Gastroesophageal sphincter (tissue), 4 donors: ENCODE measurements around the gene ITGBL1. TPM values are rescaled to one million over a fixed set of nuclear protein-coding genes. Genes with fewer than 3 reads are reported as not detected.

ENCODE experiments used
- ATAC-seq: fragments of 150-250 bp; one replicate; pipeline ENCODE4 v1.9.1; 2016; ENCODE audit warnings: mild to moderate bottlenecking, moderate library complexity
- H3K27ac ChIP-seq, 4 donors: fragments of 200-600 bp; sonication (generic) in 3 of 4; 1 replicate in 3 of 4; 2 replicates in 1 of 4; pipeline ENCODE4 v1.5.1; 2016 to 2019
- H3K27me3 ChIP-seq: fragments of 200-600 bp; sonication (generic); one replicate; pipeline ENCODE4 v1.5.1; 2019
- H3K36me3 ChIP-seq, 2 donors: fragments of 200-600 bp; sonication (generic); one replicate each; pipeline ENCODE4 v1.5.1; 2019; ENCODE audit warnings: control low read depth in 1 of 2
- H3K4me1 ChIP-seq, 3 donors: fragments of 200-600 bp; sonication (generic); 1 replicate in 2 of 3; 2 replicates in 1 of 3; pipeline ENCODE4 v1.5.1; 2016 to 2019; ENCODE audit warnings: control low read depth in 2 of 3
- H3K4me3 ChIP-seq, 2 donors: fragments of 200-600 bp; sonication (generic); one replicate each; pipeline ENCODE4 v1.5.1; 2019; ENCODE audit warnings: mild to moderate bottlenecking in 1 of 2, moderate library complexity in 1 of 2
- H3K9me3 ChIP-seq, 3 donors: fragments of 200-600 bp; sonication (generic); one replicate each; pipeline ENCODE4 v1.5.1; 2017 to 2019; ENCODE audit warnings: control low read depth in 2 of 3
- EP300 ChIP-seq: sonication (generic); formaldehyde crosslinking; IDR thresholded peaks from one replicate; pipeline ENCODE4 v1.6.1; 2017; ENCODE audit warnings: antibody characterized with exemption, mild to moderate bottlenecking
- POLR2A ChIP-seq, 2 donors: fragments of 450-650 bp; IDR thresholded peaks; one replicate each; pipeline ENCODE4 v1.6.1; 2017; ENCODE audit warnings: antibody characterized with exemption in 2 of 2, mild to moderate bottlenecking in 2 of 2, moderate library complexity in 1 of 2
- POLR2AphosphoS5 ChIP-seq: sonication (generic); formaldehyde crosslinking; IDR thresholded peaks from one replicate; pipeline ENCODE4 v1.6.1; 2017; ENCODE audit warnings: antibody characterized with exemption
- WGBS, 2 donors: methylation state at CpG; one replicate each; pipeline ENCODE4 v1.1.5; 2018; ENCODE audit warnings: low coverage in 1 of 2; 5-methylcytosine and 5-hydroxymethylcytosine counted together
- total RNA-seq, 4 donors: library from RNA; depleted of rRNA; stranded (reverse); fragments of >200 nt; gene quantifications; one replicate each; pipeline ENCODE4 v1.1.0, GENCODE V29; 2016
- TF ChIP-seq, protein P1 (sequence below), 4 experiments: fragments of 200-600 bp in 2 of 4; fragments of 450-650 bp in 2 of 4; sonication (generic) in 1 of 4; IDR thresholded peaks; one replicate each; pipeline ENCODE4 v1.5.1; 2017 to 2019; ENCODE audit warnings: antibody characterized with exemption in 4 of 4, mild to moderate bottlenecking in 2 of 4, moderate library complexity in 2 of 4

ITGBL1 gene
- total RNA-seq, 4 donors from 2014 or later, result 8.6 to 28.0 (median 12.8) TPM

DNA sequence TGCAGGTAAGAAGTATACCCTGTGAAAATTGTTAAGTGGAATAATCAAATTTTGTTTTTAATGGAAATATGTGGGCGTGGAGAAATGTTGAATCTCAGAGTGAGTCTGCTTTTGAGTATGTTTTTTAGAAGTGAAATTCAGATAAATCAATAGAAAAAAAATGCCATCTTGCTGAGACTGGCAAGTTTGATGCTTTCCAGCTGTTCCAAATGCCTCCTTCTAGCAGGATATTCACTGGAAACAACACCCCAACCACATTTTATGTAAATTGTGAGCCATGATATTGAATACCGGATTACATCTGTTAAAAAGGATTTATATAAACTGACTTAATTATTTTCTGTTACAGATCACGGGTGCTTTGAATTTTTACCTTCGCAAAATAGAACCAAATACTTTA is 115.4 kb downstream of the ITGBL1 start:
- Histone ChIP-seq H3K27me3 (no peaks in the 10 kb centered on the region), H3K4me1 (no peaks in the 10 kb centered on the region), H3K4me3 (no peak overlapping the region), H3K36me3 (no peaks in the 10 kb centered on the region), H3K9me3 (no peaks in the 10 kb centered on the region), H3K27ac (no peak overlapping the region)
- WGBS, 2 donors, result 58 to 64% methylated on average over 4 of the region's 4 CpGs
- ATAC-seq, result no peak
- TF ChIP-seq EP300 (no peak), POLR2AphosphoS5 (no peak), POLR2A (IDR thresholded peaks at IDR 0.05) (no peak)
- TF ChIP-seq, protein P1, sequence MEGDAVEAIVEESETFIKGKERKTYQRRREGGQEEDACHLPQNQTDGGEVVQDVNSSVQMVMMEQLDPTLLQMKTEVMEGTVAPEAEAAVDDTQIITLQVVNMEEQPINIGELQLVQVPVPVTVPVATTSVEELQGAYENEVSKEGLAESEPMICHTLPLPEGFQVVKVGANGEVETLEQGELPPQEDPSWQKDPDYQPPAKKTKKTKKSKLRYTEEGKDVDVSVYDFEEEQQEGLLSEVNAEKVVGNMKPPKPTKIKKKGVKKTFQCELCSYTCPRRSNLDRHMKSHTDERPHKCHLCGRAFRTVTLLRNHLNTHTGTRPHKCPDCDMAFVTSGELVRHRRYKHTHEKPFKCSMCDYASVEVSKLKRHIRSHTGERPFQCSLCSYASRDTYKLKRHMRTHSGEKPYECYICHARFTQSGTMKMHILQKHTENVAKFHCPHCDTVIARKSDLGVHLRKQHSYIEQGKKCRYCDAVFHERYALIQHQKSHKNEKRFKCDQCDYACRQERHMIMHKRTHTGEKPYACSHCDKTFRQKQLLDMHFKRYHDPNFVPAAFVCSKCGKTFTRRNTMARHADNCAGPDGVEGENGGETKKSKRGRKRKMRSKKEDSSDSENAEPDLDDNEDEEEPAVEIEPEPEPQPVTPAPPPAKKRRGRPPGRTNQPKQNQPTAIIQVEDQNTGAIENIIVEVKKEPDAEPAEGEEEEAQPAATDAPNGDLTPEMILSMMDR (IDR thresholded peaks at IDR 0.05), result no peak

DNA sequence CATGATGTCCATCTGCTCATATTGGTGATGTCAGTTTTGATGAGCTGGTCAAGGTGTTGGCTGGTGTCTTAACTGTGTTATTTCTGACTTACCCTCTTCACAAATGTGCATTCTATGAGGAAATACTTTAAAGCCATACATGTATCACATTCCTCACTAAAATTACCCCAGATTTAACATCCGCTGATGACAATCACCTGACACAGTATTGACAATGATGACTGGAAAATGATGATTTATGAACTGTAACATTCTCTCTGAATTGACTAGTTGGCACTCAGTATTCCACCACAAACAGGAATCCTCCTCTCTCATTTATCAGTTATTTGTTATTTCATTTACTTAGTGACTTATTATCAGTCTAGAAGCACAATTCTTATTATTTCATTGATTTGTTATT is 117.3 kb downstream of the ITGBL1 start:
- H3K27me3 ChIP-seq, result no peaks in the 10 kb centered on the region
- no peaks in the 10 kb centered on the region for H3K9me3 ChIP-seq
- no peak for TF ChIP-seq POLR2A (IDR thresholded peaks at IDR 0.05)
- no peaks in the 10 kb centered on the region for H3K36me3 ChIP-seq
- H3K4me1 ChIP-seq, result no peaks in the 10 kb centered on the region
- ATAC-seq, result no peak
- 87 to 90% methylated on average over 1 of the region's 1 CpG for WGBS, 2 donors
- no peak overlapping the region for H3K27ac ChIP-seq
- no peak overlapping the region for H3K4me3 ChIP-seq

DNA sequence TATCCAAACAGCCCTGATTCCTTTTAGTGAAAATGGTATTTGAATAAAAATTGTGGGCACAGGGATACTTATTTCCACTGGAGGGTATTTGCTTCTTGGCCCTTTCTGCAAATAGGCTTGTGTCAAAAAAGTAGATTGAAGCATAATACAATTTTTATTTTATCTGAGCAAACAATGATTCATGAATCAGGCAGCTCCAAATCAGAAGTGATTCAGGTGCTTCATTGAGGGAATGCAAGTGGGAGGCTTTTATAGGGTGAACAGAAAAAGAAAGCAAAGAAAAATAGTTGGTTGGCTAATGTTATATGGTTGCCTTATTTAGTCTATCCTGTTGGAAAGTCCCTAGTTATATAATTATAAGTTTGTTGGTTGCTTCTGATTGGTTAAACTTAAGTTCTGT is 117.9 kb downstream of the ITGBL1 start:
- Histone ChIP-seq H3K4me1 (no peaks in the 10 kb centered on the region), H3K27ac (no peak overlapping the region), H3K9me3 (no peaks in the 10 kb centered on the region), H3K27me3 (no peaks in the 10 kb centered on the region), H3K36me3 (no peaks in the 10 kb centered on the region), H3K4me3 (no peak overlapping the region)
- ATAC-seq, result no peak
- TF ChIP-seq POLR2A (IDR thresholded peaks at IDR 0.05) (no peak), EP300 (no peak), POLR2AphosphoS5 (no peak)
- TF ChIP-seq, protein P1 (IDR thresholded peaks at IDR 0.05), result no peak

DNA sequence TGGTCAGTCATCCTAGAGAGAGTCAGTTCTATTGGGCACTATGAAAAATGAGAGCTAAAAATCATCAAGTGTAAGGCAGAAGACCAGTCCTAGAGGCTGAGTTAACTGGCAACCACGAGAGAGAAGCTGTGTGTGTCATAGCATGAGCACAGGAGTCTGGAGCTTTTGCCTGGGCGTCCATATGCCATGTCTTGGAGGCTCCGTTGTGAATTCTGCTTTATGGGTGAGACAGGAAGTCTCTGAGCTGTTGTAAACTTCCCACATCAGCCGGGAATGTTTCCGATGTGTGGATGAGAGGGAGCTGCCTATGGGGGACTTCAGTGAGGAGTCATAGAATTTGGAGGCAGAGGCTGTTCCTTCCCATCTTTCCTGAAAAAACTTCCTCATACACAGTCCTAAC is 120.0 kb downstream of the ITGBL1 start:
- whole genome bisulfite sequencing, 2 donors, result 48 to 53% methylated on average over 4 to 5 of the region's 5 CpGs
- TF ChIP-seq POLR2AphosphoS5 (no peak), POLR2A (IDR thresholded peaks at IDR 0.05) (no peak), EP300 (no peak)
- no peaks in the 10 kb centered on the region for H3K36me3 ChIP-seq
- ATAC-seq, result no peak
- no peaks in the 10 kb centered on the region for H3K4me1 ChIP-seq
- no peaks in the 10 kb centered on the region for H3K27me3 ChIP-seq
- no peaks in the 10 kb centered on the region for H3K9me3 ChIP-seq
- H3K4me3 ChIP-seq, result no peak overlapping the region
- no peak overlapping the region for H3K27ac ChIP-seq

DNA sequence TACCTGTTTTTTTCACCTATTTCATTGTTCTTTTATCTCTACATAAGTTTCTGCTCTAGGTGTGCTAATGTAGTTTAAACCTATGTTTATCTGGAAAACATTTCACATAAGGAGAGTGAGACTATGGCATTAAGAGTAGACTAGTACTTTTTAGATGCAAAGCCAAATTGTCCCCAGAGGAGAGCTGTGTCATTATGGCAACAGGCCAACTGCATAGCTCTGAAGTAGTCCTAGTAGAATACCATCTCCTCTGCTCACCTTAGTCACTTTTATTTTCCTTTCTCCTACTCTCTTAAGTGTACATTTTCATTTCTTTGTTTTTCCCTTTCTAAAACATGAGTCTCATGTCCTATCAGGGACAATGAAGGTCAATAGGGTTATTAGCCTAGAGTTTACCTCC is 123.1 kb downstream of the ITGBL1 start:
- no peak for ATAC-seq
- Histone ChIP-seq H3K27ac (no peak overlapping the region), H3K9me3 (no peaks in the 10 kb centered on the region), H3K4me3 (no peak overlapping the region), H3K4me1 (no peaks in the 10 kb centered on the region), H3K27me3 (no peaks in the 10 kb centered on the region), H3K36me3 (no peaks in the 10 kb centered on the region)
- TF ChIP-seq POLR2AphosphoS5, result no peak
- no peak for TF ChIP-seq POLR2A (IDR thresholded peaks at IDR 0.05)
- TF ChIP-seq, protein P1 (IDR thresholded peaks at IDR 0.05), result no peak
- TF ChIP-seq EP300, result no peak

DNA sequence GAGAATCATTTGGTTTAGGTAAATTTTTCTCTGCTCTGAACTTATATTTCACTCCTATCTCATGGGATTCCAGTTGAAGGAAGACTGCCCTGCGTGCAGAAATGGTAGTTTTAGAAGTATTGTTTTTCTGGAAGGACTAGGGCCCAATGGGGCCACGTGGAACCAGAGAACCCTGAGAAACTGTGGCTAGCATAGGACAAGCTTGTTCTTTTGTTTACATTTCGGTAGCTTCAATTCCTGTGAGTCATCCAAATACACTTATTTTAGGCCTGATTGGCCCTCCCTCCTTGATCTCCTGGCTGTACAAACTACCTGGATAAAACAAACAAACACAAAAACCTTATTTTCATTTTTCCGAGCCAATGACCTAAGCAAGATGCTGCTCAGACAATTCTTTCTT is 124.0 kb downstream of the ITGBL1 start:
- ATAC-seq, result no peak
- no peak for TF ChIP-seq EP300
- TF ChIP-seq POLR2A (IDR thresholded peaks at IDR 0.05), result no peak
- TF ChIP-seq POLR2AphosphoS5, result no peak
- TF ChIP-seq, protein P1 (IDR thresholded peaks at IDR 0.05), result no peak
- H3K27me3 ChIP-seq, result no peaks in the 10 kb centered on the region
- H3K4me1 ChIP-seq, result no peaks in the 10 kb centered on the region
- WGBS, 2 donors, result 32 to 73% methylated on average over 3 to 4 of the region's 4 CpGs
- no peaks in the 10 kb centered on the region for H3K9me3 ChIP-seq
- no peak overlapping the region for H3K27ac ChIP-seq
- no peaks in the 10 kb centered on the region for H3K36me3 ChIP-seq
- H3K4me3 ChIP-seq, result no peak overlapping the region
